Femur (tissue), 1 donor: ENCODE results near the gene NCOA1.
"Not testable (repeated sequence)": the region's sequence is repeated elsewhere in the genome, so short reads cannot be mapped to it uniquely, and the experiment has no call there.

Experiments
- DNase-seq: peaks from one replicate; pipeline ENCODE4 v3.0.0-alpha.2; 2017

NCOA1 gene

GRCh38 chr2:24644032-24644431 lies 153.0 kb downstream of the NCOA1 start:
- no peak for DNase-seq

GRCh38 chr2:24650997-24651642 lies 160.1 kb downstream of the NCOA1 start:
- DNase-seq = no peak

GRCh38 chr2:24651643-24652003 lies 160.6 kb downstream of the NCOA1 start:
- no peak for DNase-seq

GRCh38 chr2:24652265-24653182 lies 161.5 kb downstream of the NCOA1 start:
- DNase-seq = no peak

GRCh38 chr2:24657818-24658217 lies 166.8 kb downstream of the NCOA1 start:
- DNase-seq = no peak

GRCh38 chr2:24658531-24659202 lies 167.6 kb downstream of the NCOA1 start:
- no peak for DNase-seq

GRCh38 chr2:24659862-24660261 lies 168.8 kb downstream of the NCOA1 start:
- DNase-seq = no peak

GRCh38 chr2:24667542-24667941 lies 176.5 kb downstream of the NCOA1 start:
- no peak for DNase-seq

- no peak for DNase-seq
Measured at GRCh38 chr2:24671230-24671629, 180.2 kb downstream of the NCOA1 start.

GRCh38 chr2:24672589-24672988 lies 181.5 kb downstream of the NCOA1 start:
- DNase-seq = no peak

- no peak for DNase-seq
Measured at GRCh38 chr2:24675338-24675737, 184.3 kb downstream of the NCOA1 start.

- no peak for DNase-seq
Measured at GRCh38 chr2:24676493-24676892, 185.4 kb downstream of the NCOA1 start.

- not testable (repeated sequence) for DNase-seq
Measured at GRCh38 chr2:24678066-24678465, 187.0 kb downstream of the NCOA1 start.

GRCh38 chr2:24680196-24680595 lies 189.1 kb downstream of the NCOA1 start:
- no peak for DNase-seq

- no peak for DNase-seq
Measured at GRCh38 chr2:24682304-24682703, 191.2 kb downstream of the NCOA1 start.

GRCh38 chr2:24683408-24683807 lies 192.4 kb downstream of the NCOA1 start:
- DNase-seq = no peak

- no peak for DNase-seq
Measured at GRCh38 chr2:24690524-24690923, 199.5 kb downstream of the NCOA1 start.

- no peak for DNase-seq
Measured at GRCh38 chr2:24691806-24692205, 200.8 kb downstream of the NCOA1 start.

- DNase-seq = no peak
Measured at GRCh38 chr2:24697792-24698191, 206.7 kb downstream of the NCOA1 start.

GRCh38 chr2:24702800-24703199 lies 211.7 kb downstream of the NCOA1 start:
- DNase-seq = no peak

- DNase-seq = no peak
Measured at GRCh38 chr2:24704692-24705091, 213.6 kb downstream of the NCOA1 start.

GRCh38 chr2:24707143-24707542 lies 216.1 kb downstream of the NCOA1 start:
- no peak for DNase-seq

GRCh38 chr2:24708537-24709152 lies 217.6 kb downstream of the NCOA1 start:
- no peak for DNase-seq
